ENCODE measurements around the gene ADGRV1.

The ADGRV1 gene

GRCh38 chr5:91168859-91169258, 610.3 kb downstream of the ADGRV1 start:
- TF ChIP-seq, protein P1, sequence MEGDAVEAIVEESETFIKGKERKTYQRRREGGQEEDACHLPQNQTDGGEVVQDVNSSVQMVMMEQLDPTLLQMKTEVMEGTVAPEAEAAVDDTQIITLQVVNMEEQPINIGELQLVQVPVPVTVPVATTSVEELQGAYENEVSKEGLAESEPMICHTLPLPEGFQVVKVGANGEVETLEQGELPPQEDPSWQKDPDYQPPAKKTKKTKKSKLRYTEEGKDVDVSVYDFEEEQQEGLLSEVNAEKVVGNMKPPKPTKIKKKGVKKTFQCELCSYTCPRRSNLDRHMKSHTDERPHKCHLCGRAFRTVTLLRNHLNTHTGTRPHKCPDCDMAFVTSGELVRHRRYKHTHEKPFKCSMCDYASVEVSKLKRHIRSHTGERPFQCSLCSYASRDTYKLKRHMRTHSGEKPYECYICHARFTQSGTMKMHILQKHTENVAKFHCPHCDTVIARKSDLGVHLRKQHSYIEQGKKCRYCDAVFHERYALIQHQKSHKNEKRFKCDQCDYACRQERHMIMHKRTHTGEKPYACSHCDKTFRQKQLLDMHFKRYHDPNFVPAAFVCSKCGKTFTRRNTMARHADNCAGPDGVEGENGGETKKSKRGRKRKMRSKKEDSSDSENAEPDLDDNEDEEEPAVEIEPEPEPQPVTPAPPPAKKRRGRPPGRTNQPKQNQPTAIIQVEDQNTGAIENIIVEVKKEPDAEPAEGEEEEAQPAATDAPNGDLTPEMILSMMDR (IDR thresholded peaks at IDR 0.05; ENCODE audit: low read length, missing control alignments) = no peak
- DNase-seq (ENCODE audit: low read depth) = no peak
- H3K4me3 ChIP-seq (replicated peaks; ENCODE audit: low read depth, low read length) = no peak overlapping the region

- TF ChIP-seq, protein P1 (IDR thresholded peaks at IDR 0.05; ENCODE audit: low read length, missing control alignments) = no peak
- H3K4me3 ChIP-seq (replicated peaks; ENCODE audit: low read depth, low read length) = no peak overlapping the region
- peak; percentile 74 for DNase-seq (ENCODE audit: low read depth)
Measured at GRCh38 chr5:91170266-91170665, 611.7 kb downstream of the ADGRV1 start.

- no peak for DNase-seq (ENCODE audit: low read depth)
- TF ChIP-seq, protein P1 (IDR thresholded peaks at IDR 0.05; ENCODE audit: low read length, missing control alignments) = no peak
- no peak overlapping the region for H3K4me3 ChIP-seq (replicated peaks; ENCODE audit: low read depth, low read length)
Measured at GRCh38 chr5:91171322-91171721, 612.7 kb downstream of the ADGRV1 start.

GRCh38 chr5:91174396-91174795, 615.8 kb downstream of the ADGRV1 start:
- TF ChIP-seq, protein P1 (IDR thresholded peaks at IDR 0.05; ENCODE audit: low read length, missing control alignments) = no peak
- no peak overlapping the region for H3K4me3 ChIP-seq (replicated peaks; ENCODE audit: low read depth, low read length)
- no peak for DNase-seq (ENCODE audit: low read depth)

GRCh38 chr5:91175708-91176107, 617.1 kb downstream of the ADGRV1 start:
- DNase-seq (ENCODE audit: low read depth) = no peak
- H3K4me3 ChIP-seq (replicated peaks; ENCODE audit: low read depth, low read length) = no peak overlapping the region
- TF ChIP-seq, protein P1 (IDR thresholded peaks at IDR 0.05; ENCODE audit: low read length, missing control alignments) = no peak

GRCh38 chr5:91176288-91177016, 617.9 kb downstream of the ADGRV1 start:
- DNase-seq (ENCODE audit: low read depth) = no peak
- TF ChIP-seq, protein P1 (IDR thresholded peaks at IDR 0.05; ENCODE audit: low read length, missing control alignments) = no peak
- no peak overlapping the region for H3K4me3 ChIP-seq (replicated peaks; ENCODE audit: low read depth, low read length)

DNA sequence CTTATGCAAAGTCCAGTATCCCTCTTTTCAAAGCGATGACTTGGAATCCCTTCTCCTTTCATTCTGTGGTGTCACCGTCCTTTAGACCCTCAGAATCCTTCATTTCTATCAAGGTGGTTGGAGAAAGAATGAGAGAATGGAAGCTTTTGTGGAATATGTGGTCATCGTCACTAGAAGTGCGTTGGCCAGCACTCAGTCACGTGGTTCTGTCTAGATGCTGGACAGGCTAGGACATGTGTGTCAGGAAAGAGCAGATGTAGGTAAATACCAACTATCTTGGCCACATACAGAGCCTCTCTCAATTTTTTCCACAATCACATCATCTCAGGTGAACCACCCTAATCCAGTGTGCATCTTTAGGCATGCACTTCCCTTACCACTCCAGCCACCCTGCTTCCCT, 618.5 kb downstream of the ADGRV1 start:
- no peak overlapping the region for H3K4me3 ChIP-seq (replicated peaks; ENCODE audit: low read depth, low read length)
- TF ChIP-seq, protein P1 (IDR thresholded peaks at IDR 0.05; ENCODE audit: low read length, missing control alignments) = no peak
- no peak for DNase-seq (ENCODE audit: low read depth)

Measured in fibroblast of pulmonary artery (primary cell).